ENCODE data around the gene CABP7.

GRCh38 chr22:29751669-29752068 lies 31.9 kb downstream of the CABP7 start:
- TF ChIP-seq BRCA1 (IDR thresholded peaks at IDR 0.05; ENCODE audit: low read depth, low read length) (no peak), ATF2 (IDR thresholded peaks at IDR 0.05; ENCODE audit: low read length) (no peak), SP4 (IDR thresholded peaks at IDR 0.05; ENCODE audit: low read length) (no peak)
- TF ChIP-seq, protein P1, sequence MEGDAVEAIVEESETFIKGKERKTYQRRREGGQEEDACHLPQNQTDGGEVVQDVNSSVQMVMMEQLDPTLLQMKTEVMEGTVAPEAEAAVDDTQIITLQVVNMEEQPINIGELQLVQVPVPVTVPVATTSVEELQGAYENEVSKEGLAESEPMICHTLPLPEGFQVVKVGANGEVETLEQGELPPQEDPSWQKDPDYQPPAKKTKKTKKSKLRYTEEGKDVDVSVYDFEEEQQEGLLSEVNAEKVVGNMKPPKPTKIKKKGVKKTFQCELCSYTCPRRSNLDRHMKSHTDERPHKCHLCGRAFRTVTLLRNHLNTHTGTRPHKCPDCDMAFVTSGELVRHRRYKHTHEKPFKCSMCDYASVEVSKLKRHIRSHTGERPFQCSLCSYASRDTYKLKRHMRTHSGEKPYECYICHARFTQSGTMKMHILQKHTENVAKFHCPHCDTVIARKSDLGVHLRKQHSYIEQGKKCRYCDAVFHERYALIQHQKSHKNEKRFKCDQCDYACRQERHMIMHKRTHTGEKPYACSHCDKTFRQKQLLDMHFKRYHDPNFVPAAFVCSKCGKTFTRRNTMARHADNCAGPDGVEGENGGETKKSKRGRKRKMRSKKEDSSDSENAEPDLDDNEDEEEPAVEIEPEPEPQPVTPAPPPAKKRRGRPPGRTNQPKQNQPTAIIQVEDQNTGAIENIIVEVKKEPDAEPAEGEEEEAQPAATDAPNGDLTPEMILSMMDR (IDR thresholded peaks at IDR 0.05; ENCODE audit: control extremely low read depth in 1 of 3, insufficient read depth in 1 of 3, low read depth in 1 of 3, low read length in 3 of 3), result no peak

Measured in H1 (cell line).